ENCODE results near the gene PRKCE. TPM values are rescaled to one million over a fixed set of nuclear protein-coding genes. Genes with fewer than 3 reads are reported as not detected.

PRKCE gene
- total RNA-seq, 1 experiment from 2014 or later, result 2.4 TPM

DNA sequence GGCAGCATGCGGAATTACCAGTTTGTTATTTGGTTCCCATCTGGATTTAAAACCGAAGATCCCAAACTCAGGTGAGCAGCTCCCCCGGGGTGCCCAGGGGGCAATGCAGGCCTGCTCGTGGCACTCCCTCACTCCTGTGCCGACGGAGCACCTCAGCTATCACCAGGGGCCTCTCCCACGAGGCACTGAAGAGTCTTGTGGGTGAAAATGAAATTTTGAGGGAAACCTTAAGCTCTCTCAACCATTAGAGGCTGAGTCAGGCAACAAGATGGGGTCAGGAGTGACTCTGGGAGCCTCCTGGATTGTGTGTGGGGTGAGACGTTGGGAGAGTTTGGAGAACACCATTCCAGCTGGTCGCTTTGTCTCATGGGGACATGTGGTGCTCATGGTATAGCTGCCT, 189.0 kb downstream of the PRKCE start:
- intact Hi-C loops (cut with micrococcal nuclease; ENCODE audit: unreplicated experiment), result no loop called here
- TF ChIP-seq, protein P1, sequence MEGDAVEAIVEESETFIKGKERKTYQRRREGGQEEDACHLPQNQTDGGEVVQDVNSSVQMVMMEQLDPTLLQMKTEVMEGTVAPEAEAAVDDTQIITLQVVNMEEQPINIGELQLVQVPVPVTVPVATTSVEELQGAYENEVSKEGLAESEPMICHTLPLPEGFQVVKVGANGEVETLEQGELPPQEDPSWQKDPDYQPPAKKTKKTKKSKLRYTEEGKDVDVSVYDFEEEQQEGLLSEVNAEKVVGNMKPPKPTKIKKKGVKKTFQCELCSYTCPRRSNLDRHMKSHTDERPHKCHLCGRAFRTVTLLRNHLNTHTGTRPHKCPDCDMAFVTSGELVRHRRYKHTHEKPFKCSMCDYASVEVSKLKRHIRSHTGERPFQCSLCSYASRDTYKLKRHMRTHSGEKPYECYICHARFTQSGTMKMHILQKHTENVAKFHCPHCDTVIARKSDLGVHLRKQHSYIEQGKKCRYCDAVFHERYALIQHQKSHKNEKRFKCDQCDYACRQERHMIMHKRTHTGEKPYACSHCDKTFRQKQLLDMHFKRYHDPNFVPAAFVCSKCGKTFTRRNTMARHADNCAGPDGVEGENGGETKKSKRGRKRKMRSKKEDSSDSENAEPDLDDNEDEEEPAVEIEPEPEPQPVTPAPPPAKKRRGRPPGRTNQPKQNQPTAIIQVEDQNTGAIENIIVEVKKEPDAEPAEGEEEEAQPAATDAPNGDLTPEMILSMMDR (conservative IDR thresholded peaks at IDR 0.05; ENCODE audit: low read depth, low read length), result no peak
- TF ChIP-seq EZH2 (IDR thresholded peaks at IDR 0.05; ENCODE audit: borderline replicate concordance, low read depth, low read length, poor library complexity, severe bottlenecking), result no peak
- Histone ChIP-seq H3K36me3 (ENCODE audit: insufficient read depth, low read length, poor library complexity, severe bottlenecking) (no peaks in the 10 kb centered on the region), H3K27ac (ENCODE audit: low read depth, low read length, poor library complexity, severe bottlenecking) (no peak overlapping the region), H3K9me3 (ENCODE audit: low read depth, low read length, poor library complexity, severe bottlenecking) (no peaks in the 10 kb centered on the region), H3K4me3 (ENCODE audit: low read depth, low read length, poor library complexity, severe bottlenecking) (no peak overlapping the region), H3K27me3 (replicated peaks; ENCODE audit: insufficient read depth, low read depth, low read length, poor library complexity) (no peaks in the 10 kb centered on the region), H3K4me1 (ENCODE audit: insufficient read depth, low read length, poor library complexity, severe bottlenecking) (no peaks in the 10 kb centered on the region)
- ChIA-PET POLR2A (ENCODE audit: low non-redundant PET) (interaction anchor here (0.6 kb wide), 1 partner anchor 280 kb away, joined by 3 read pairs; no protein-coding TSS in a partner anchor), CTCF (no interaction called here)
- no TSS peak for BruUV-seq (replicated peaks)
- no peak for DNase-seq (ENCODE audit: low spot score)

DNA sequence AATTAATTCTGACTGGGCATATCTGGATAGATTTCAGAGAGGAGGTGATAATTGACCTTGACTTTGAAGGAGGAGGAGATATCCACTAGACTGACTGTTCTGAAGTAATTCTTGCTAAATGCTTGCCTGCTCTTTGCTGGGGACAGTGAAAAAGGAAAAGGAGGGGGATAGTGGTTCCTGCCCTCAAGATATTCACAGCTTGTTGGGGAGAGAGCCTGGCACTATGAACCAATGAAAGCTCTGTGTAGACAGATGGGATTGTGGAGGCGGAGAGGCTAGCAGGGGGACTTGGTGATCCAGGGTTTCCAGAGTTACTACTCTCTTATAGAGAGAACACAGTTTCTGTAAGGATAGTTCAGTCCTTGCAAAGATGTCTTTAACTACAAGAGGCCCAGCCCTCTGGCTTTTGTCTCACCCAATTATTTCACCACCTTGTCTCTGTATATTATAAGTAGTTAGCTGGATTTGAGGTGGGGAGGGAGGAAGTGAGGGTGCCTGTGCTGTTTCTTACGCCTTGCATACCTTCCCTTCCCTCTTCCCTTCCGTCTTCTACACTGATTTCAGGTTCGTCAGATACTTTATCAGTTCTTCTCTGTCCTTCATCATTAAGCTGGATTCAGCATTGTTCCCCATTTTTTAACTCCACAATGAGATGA, 190.4 kb downstream of the PRKCE start:
- no peak for DNase-seq (ENCODE audit: low spot score)

DNA sequence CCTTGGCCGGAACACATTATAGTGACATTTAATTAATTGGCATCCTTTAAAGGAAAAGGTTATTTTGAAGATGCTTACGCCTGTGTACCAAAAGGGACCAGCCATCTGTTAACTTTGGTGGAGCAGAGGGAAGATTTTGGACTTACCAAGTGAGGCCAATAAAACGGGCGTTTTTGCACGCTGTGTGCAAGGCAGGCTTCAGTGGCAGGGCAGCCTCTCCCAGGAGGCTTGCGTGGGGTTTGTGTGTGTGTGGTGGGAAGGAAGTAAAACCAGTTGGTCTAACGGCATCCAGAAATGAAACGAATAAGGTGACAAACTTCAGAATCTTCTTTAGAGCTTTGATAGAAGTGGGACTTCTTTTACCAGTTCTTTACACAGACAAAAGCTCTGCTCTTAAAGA, 191.7 kb downstream of the PRKCE start:
- no peaks in the 10 kb centered on the region for H3K4me1 ChIP-seq (ENCODE audit: insufficient read depth, low read length, poor library complexity, severe bottlenecking)
- H3K27me3 ChIP-seq (replicated peaks; ENCODE audit: insufficient read depth, low read depth, low read length, poor library complexity), result no peaks in the 10 kb centered on the region
- ChIA-PET CTCF (no interaction called here), POLR2A (ENCODE audit: low non-redundant PET) (no interaction called here)
- TF ChIP-seq EZH2 (IDR thresholded peaks at IDR 0.05; ENCODE audit: borderline replicate concordance, low read depth, low read length, poor library complexity, severe bottlenecking), result no peak
- TF ChIP-seq, protein P1 (conservative IDR thresholded peaks at IDR 0.05; ENCODE audit: low read depth, low read length), result no peak
- H3K36me3 ChIP-seq (ENCODE audit: insufficient read depth, low read length, poor library complexity, severe bottlenecking), result no peaks in the 10 kb centered on the region
- no peak overlapping the region for H3K27ac ChIP-seq (ENCODE audit: low read depth, low read length, poor library complexity, severe bottlenecking)
- no peak overlapping the region for H3K4me3 ChIP-seq (ENCODE audit: low read depth, low read length, poor library complexity, severe bottlenecking)
- intact Hi-C loops (cut with micrococcal nuclease; ENCODE audit: unreplicated experiment), result no loop called here
- no peak for DNase-seq (ENCODE audit: low spot score)
- no TSS peak for BruUV-seq (replicated peaks)
- H3K9me3 ChIP-seq (ENCODE audit: low read depth, low read length, poor library complexity, severe bottlenecking), result no peaks in the 10 kb centered on the region

More for the DNA sequence above, 190.4 kb downstream of the PRKCE start:
- no TSS peak for BruUV-seq (replicated peaks)
- TF ChIP-seq EZH2 (IDR thresholded peaks at IDR 0.05; ENCODE audit: borderline replicate concordance, low read depth, low read length, poor library complexity, severe bottlenecking), result no peak
- TF ChIP-seq, protein P1 (conservative IDR thresholded peaks at IDR 0.05; ENCODE audit: low read depth, low read length), result no peak
- ChIA-PET POLR2A (ENCODE audit: low non-redundant PET) (no interaction called here), CTCF (no interaction called here)
- Histone ChIP-seq H3K27ac (ENCODE audit: low read depth, low read length, poor library complexity, severe bottlenecking) (no peak overlapping the region), H3K4me3 (ENCODE audit: low read depth, low read length, poor library complexity, severe bottlenecking) (no peak overlapping the region), H3K27me3 (replicated peaks; ENCODE audit: insufficient read depth, low read depth, low read length, poor library complexity) (no peaks in the 10 kb centered on the region), H3K9me3 (ENCODE audit: low read depth, low read length, poor library complexity, severe bottlenecking) (no peaks in the 10 kb centered on the region), H3K36me3 (ENCODE audit: insufficient read depth, low read length, poor library complexity, severe bottlenecking) (no peaks in the 10 kb centered on the region), H3K4me1 (ENCODE audit: insufficient read depth, low read length, poor library complexity, severe bottlenecking) (no peaks in the 10 kb centered on the region)
- intact Hi-C loops (cut with micrococcal nuclease; ENCODE audit: unreplicated experiment), result no loop called here
